GM19193 (cell line): ENCODE measurements around the gene OSBP2.

Source experiments
- POLR2A ChIP-seq: IDR thresholded peaks from 4 replicates; pipeline ENCODE4 v1.6.1; 2011; ENCODE audit not compliant: insufficient read depth, insufficient read length; ENCODE audit errors: extremely low read depth

OSBP2 gene

GRCh38 chr22:30878516-30879414 lies 184.1 kb downstream of the OSBP2 start:
- TF ChIP-seq POLR2A: no peak

- no peak for TF ChIP-seq POLR2A
These were observed 184.7 kb downstream of the OSBP2 start for GRCh38 chr22:30879415-30879797.

- no peak for TF ChIP-seq POLR2A
These were observed 185.5 kb downstream of the OSBP2 start for GRCh38 chr22:30880181-30880601.

- TF ChIP-seq POLR2A: no peak
These were observed 186.2 kb downstream of the OSBP2 start for GRCh38 chr22:30880847-30881246.

GRCh38 chr22:30881361-30882183 lies 186.9 kb downstream of the OSBP2 start:
- no peak for TF ChIP-seq POLR2A

GRCh38 chr22:30882184-30882717 lies 187.6 kb downstream of the OSBP2 start:
- TF ChIP-seq POLR2A: no peak

GRCh38 chr22:30882974-30883533 lies 188.4 kb downstream of the OSBP2 start:
- TF ChIP-seq POLR2A: no peak

GRCh38 chr22:30883586-30884145 lies 189.0 kb downstream of the OSBP2 start:
- TF ChIP-seq POLR2A: no peak

GRCh38 chr22:30884211-30885000 lies 189.7 kb downstream of the OSBP2 start:
- no peak for TF ChIP-seq POLR2A

- TF ChIP-seq POLR2A: no peak
These were observed 190.3 kb downstream of the OSBP2 start for GRCh38 chr22:30885001-30885366.

GRCh38 chr22:30885591-30885990 lies 190.9 kb downstream of the OSBP2 start:
- TF ChIP-seq POLR2A: no peak

- no peak for TF ChIP-seq POLR2A
These were observed 192.8 kb downstream of the OSBP2 start for GRCh38 chr22:30887453-30887852.

GRCh38 chr22:30887861-30888260 lies 193.2 kb downstream of the OSBP2 start:
- no peak for TF ChIP-seq POLR2A
